Posterior cingulate gyrus (tissue), 11 donors: ENCODE measurements around the gene ARX.

Experiments used
- DNase-seq, 10 donors: peaks; one replicate each; pipeline versions ENCODE4 v3.0.0 to v3.0.0-alpha.2; 2020 to 2021; ENCODE audit warnings: mixed read lengths in 3 of 10
- intact Hi-C: fragments of 100-400 bp; cut with DNase I; formaldehyde crosslinking; loops from one replicate; pipeline ENCODE4 v1.15.1; 2023

Gene ARX

DNA sequence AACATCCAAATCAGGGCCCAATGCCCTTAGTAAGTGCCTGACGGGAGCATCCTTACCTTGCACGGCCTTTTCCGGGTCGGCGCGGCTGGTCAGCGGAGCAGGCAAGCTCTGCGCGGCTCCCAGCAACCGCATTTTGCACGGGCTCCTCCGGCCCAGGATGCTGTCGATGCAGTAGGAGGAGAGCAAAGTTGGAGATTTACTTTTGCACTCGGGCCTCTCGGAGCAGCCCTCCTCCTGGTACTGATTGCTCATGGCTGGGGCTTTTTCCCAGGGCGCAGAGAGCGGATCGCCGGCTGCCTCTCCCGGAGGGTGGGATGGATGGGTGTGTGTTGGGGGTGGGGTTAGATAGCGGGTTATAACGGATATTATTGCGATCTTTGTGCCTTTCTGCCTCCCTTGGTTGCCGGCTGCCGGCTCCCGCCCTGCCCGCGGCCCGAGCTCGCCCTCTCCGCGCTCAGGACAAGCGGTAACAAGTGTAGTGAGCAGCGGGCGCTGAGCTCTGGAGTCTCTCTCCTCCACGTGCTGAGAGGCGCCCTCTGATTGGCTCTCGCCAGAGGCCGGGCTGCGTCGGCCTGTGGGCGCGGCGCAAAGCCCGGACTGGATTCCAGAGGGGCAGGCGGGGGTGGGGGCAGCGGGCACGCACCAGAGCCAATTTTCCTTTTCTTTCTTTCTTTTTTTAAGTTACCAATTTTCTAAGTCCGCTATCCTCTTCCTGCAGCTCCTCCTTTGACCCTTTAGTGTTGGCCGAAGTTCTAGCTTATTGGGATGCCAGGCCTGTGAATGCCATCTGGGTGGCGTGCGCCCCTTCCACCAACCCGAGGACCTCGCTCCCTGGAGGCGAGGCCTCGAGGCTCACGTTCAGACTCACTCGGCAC is at the start of gene ARX:
Gene ARX, minus strand, starts transcription at position 480 of the 875 bp plus-strand sequence. Its CDS starts 228 bp downstream, at position 252.
- peak; percentile 54 to 95 (median 66) for DNase-seq
- intact Hi-C loops: no loop called here

DNA sequence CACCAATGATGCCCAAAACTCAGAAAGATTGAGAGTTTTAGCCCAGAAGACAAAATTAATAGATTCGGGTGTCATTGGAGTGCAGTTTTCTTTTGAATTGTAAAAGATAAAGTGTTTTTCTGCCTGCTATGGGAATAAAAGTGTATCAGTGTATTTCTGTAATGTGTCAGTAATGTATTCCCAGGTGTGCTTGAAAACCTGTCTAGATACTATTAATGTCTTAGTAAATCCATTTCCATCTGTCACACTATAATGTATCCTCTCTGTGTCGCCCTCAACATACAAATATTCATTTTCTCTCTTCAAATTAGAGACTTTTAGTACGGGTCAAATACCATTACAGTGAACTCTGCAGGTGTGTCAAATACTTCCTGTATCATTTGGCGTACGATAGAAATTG is 43.5 kb upstream of the ARX start:
- intact Hi-C loops: no loop called here
- DNase-seq: no peak

DNA sequence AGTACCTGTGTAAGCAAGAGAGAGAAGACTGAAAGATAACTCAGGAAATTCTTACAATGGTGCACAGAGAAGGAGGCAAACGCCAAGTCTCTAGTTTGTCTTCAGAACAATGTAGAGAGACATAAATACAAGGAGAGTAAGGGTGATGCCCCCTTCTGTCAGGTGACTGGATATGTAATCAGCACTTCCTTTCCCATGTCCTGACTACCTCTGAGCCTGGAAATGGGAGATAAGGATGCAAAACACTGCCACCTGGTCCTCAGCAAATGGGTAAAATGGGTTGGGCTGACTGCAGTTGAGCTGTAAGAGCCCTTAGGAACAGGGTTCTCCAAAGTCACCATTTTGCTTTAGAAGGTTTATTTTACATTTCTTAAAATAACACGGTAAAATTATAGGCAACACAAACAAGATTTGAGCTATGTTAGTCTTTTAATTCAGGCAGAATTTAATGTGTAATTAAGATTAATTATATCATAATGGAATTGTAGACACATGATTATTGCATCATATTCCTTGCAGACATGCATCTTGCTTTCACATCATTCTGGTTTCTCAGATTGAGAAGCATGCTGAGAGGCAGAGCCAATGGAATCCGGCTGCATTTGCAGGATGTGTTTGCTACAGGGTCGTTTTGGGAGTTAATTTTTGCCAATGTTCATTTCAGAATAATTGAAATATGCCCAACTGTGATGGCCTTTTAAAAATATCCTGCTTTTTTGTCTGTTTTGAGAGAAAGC is 37.2 kb upstream of the ARX start:
- intact Hi-C loops: no loop called here
- no peak for DNase-seq

DNA sequence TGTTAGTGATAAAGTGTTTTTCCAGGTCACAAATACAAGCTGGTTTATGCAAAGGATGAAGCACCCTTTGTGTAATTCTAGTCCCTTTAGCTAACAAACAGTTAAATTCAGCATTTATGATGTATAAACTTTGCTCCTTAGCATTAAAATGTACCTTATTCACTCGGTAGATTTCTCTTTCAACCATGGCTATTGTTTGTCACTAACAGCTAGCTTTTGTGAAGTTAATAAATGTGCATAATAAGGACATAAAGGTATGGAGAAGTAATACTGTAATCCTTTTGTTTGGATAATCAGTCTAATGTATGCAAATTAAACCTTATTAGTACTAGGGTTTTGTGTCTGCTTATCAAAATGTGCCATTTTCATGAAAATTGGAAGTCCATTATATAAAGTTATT is 34.2 kb upstream of the ARX start:
- intact Hi-C loops: no loop called here
- DNase-seq: no peak

DNA sequence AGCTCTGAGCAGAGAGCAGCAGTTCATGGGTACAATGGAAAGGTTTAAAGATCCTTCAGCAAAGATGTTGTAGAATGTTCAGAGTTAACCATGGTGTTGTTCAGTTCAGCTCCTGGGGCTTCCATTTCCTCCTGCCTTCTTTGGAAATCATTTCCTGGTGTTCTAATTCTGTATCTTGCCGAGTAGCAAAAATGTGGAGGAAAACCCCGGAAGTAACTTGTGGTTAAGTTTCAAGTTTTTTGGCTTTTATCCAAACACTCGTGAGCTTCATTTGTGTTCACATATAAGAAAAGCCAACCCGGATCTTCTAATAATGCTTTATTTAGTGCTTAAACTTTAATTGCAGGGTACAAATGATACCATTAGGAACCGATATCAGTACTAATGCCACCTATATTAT is 33.6 kb upstream of the ARX start:
- intact Hi-C loops: no loop called here

DNA sequence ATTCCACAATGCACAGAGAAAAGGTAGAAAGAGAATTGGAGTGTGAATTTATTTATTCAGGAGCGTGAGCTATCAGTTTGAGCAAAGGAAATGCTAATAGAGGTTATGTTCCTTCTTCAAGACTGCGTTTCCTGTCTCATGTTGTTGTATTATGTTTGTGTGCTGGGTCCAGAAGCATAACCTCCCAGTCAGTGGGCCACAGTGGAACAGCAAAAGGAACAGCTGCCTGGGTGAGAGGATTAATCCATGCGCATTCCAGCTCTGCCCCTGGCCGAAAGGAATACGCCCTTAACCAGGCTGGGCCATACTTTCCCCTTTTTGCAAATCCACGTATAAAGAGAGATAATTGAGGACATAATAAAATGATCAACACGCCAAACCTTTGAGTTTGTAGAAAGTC is 32.4 kb upstream of the ARX start:
- DNase-seq: no peak

More for the DNA sequence above, 33.6 kb upstream of the ARX start:
- DNase-seq: no peak

DNA sequence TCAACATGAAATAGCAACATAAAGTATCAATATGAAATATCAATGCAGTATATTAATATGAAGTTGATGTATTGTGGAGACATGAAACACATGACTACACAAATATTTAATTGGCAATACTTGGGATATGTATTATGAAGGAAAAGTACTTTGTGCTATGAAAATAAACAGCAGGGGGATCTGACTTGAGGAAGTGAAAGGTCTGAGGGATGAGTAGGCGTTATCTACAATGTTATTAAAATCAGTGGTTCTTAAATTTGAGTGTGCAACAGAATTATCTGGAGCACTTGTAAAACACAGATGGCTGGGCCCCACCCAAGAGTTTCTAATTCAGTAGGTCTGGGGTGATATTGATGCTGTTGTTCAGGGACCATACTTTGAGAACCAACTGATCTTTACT is 27.4 kb upstream of the ARX start:
- intact Hi-C loops: no loop called here

More for the DNA sequence above, 32.4 kb upstream of the ARX start:
- intact Hi-C loops: no loop called here

DNA sequence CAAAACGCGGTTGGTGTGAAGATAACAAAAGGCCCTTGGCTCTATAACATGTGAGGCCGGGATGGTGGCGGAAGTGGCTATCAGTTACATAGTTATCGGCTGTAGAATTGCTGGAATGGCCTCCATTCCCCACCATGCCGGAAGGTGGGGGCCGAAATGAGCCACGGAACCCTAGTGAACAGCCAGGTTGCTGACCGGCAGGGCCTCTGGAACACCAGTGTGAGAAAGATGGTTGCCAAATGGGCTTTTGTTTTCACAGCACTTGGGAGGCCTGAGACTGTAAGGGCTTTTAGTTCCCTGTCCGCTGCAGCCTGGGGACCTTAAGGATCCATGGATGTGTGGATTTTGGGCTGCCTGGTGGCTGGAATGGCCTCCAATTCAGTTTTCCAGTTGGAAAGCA is 23.3 kb upstream of the ARX start:
- intact Hi-C loops: loop anchor here (10.0 kb wide), 1 partner anchor 106 kb away; no protein-coding TSS in a partner anchor

More for the DNA sequence above, 27.4 kb upstream of the ARX start:
- no peak for DNase-seq

DNA sequence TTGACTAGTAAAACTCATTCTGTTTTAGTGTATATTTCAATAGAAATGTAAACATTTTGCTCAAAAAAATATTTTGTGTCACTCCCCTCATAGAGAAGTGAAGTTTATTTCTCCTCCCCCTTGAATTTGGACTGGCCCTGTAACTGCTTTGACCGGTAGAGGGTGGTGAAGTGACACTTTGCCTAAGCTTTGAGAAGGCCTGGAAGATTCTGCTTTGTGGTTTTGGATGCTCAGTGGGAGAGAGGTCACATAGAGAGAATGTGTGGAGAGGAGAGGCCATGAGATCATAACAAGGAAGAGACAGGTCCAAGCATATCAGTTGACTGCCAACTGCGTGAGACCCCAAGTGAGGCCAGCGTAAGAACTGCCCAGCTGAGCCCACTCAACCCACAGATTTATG is 19.1 kb upstream of the ARX start:
- no peak for DNase-seq
- intact Hi-C loops: loop anchor here (10.0 kb wide), 1 partner anchor 110 kb away; no protein-coding TSS in a partner anchor

More for the DNA sequence above, 23.3 kb upstream of the ARX start:
- DNase-seq: no peak

DNA sequence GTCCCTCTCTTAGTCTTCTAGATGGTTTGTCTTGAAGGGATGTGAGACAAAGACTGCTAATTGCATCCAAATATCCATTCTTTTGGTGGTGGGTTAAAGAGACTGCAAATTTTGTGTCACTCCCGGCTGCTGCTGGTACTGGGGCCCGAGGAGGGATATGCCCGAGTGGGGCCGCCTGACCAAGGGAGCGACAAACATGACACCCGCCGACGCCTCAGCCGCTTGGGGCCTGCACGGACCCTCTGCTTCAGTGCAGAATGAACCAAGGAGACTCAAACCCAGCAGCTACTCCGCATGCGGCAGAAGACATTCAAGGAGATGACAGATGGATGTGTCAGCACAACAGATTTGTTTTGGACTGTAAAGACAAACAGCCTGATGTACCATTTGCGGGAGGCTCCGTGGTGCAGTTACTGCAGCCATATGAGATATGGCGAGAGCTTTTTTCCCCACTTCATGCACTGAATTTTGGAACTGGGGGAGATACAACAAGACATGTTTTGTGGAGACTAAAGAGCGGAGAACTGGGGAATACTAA is 13.6 kb upstream of the ARX start:
- intact Hi-C loops: no loop called here
- DNase-seq: peak in 1 of 10 donors; percentile 84

DNA sequence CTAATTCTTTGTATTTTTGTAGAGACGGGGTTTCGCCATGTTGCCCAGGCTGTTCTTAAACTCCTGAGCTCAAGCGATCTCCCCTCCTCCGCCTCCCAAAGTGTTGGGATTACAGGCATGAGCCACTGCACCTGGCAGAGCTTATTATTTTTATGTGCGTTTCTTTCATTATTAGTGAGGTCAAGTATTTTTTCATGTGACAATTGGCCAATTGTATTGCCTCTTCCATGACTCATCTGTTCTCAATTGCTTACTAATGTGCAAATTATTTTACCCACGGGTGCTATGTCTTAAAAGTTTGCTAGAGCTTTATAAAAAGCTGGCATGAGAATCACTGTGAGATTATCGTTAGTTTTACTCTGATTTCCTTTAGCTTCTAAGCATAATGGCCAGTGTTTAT is 13.0 kb upstream of the ARX start:
- no peak for DNase-seq
- intact Hi-C loops: no loop called here

DNA sequence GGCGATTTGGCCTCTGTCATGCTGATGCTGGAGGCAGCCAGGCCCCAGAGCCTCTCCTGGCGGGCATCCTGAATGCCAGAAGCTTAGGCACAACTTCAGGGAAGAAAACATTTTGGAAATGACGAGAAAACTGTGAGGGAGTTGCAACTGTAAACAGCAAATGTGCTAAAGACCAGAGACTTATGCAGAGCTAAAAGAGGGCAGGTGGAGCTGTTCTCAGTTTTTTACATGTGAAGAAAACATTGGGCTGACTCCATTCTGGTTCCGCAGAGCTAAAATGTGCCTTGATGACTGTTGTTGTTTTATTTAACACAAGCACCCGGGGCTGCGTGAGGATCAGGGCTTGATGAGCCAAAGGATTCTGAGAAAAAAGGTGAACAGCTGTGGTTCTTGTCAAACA is 10.8 kb upstream of the ARX start:
- intact Hi-C loops: no loop called here
- DNase-seq: no peak

DNA sequence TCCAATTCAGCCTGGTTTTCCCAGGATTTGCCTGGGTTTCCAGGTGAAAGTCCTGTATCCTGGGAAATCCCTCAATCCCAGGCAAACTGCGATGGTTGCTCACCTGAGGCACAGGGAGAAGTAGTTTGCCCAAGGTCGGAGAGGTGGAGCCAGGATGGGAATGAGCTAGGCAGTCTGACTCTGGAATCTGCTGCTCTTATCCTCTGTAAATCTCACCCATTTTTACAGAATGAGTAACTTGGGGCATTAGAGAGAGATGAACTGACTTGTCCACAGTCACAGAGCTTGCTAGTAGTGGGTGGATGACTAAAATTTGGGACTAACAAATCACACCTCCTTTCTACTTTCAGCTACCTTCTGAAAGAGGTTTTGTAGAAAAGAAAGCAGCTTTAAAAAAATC is 9.8 kb upstream of the ARX start:
- intact Hi-C loops: no loop called here
- DNase-seq: no peak

DNA sequence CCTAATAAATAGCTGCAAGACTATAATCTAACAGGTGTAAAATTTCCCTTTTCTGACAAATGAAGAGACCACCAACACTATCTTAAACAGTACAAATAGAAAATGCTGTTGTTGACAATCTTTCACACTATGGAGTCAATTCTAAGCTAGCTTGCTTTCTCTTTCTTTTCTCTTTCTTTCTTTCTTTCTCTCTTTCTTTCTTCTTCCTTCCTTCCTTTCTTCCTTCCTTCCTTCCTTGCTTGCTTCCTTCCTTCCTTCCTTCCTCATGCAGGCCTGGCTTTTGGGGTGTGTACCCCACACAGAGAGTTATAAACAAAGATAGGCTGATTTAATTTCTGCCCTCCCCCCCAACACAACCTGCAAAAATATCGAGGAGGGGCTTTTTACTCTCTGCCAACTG is 8.1 kb upstream of the ARX start:
- no peak for DNase-seq
- intact Hi-C loops: no loop called here

DNA sequence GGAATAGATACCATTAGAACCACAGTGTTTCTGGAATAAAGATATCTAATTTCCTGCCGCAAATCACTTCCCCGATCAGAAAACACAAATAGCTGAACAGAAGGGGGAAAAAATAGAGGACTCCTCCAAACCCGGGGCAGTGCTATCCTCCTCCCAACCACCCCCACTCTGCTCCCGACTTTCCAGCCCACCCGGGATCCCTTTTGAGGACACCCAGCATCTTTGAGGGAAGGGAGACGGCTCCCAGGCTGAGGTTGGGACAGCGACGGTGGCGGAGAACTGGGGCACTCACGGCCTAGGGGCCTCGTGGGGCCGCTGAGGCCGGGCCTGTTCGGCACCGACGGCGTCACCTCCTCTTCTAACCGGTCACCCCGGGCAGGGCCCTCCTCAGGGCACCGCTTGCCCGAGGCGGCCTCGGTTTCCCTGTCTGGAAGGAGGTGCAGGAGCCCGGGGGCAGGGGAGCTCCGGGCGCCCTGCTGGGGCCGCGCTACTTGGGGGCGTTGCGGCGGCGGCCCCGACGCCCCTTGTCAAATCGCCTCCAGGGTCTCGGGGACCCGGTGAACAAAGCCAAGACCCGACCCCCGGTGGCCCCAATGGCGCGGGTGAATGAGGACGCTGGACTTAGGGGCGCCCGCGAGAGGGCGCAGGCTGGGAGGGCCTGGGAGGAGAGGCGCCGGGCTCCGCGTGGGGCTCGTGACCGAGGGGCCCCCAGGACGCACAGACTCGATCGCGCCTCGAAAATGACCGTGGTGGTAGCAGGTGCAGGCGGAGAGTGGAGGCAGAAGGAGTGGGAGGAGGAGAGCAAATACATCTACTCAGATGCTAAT is 6.9 kb upstream of the ARX start:
- intact Hi-C loops: no loop called here
- DNase-seq: peak in 1 of 10 donors; percentile 77

DNA sequence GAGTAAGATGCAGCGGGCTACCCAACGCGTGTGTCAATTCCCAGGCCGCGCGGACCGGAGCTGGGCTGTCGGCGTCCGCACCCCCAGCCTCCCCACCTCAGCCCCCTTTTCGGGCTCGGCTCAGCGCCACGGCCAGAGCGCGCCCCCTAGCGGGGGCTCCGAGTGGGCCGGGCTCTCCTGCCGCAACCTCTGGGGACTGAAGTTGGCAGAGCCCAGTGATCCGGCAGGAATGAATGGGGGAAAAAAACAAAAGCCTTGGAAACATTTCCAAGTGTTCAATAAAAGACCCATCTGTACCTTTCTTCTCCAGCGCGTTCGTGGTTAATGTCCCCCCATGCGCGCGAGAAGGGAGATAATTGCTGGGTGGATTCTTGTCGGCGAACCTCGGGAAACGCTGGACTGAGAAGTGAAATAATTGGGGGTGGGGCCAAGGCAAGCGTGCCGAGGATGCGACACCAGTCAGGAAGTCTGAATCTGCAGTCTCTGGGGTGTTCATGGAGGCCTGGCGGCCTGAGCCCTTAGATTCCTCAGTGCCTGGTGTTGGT is 5.2 kb upstream of the ARX start:
- peak in 1 of 10 donors; percentile 76 for DNase-seq
- intact Hi-C loops: no loop called here

DNA sequence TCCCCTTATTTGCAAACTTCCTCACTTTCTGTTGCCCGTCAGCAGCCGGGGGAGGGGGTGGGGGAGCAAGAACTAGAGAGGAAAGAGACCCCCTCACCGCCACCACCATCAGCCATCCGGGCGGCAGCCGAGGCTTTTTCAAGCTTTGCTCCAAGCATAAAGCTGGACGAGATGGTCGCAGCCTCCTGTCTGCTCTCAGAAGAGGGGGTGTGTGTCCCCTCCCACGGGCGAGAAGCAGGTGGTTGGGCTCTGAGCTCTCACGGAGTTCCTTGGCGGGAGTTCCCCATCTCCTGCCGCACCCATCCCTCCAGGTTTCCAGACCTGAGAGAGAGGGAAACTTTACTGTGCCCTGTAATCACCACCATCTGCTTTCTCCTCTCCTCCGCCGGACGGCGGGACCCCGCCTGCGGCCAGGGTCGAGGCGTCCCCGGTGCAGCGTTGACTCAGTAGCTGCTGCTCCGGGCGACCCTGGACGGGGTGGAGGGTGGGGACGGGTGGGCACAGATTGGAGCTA is 4.7 kb upstream of the ARX start:
- DNase-seq: no peak
- intact Hi-C loops: no loop called here

DNA sequence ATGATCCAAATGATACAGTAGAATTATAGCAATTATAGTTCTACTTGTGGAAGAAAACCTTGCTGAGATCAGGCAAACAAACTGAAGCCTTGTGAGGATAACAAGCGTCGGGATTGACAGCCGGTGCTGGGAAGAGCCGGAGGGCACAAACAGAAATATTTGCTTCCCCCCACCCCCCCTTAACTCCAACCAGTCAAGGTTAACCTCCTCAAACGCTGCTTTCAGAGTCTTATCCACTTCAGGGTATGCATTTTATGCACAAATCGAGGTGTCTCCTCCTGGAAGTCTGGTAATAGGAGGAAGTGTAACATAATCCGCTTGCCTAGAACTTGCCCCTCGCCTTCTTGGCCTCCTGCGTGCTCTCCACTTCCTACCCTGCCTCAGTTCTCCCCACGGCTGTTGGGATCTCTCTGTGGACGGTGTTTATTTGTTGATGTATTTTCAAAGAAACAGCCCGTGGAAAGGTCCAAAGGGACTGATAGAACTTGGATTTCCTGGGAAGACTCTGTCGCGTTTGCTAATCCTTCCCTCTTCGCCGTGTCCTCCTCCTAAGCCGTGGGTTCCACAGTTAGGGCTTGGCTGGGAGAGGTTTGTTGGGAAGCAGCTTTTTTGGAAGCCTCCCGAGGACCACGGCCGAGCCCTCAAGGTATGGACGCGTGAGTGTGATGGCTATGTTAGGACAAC is 4.1 kb upstream of the ARX start:
- no peak for DNase-seq
- intact Hi-C loops: no loop called here

DNA sequence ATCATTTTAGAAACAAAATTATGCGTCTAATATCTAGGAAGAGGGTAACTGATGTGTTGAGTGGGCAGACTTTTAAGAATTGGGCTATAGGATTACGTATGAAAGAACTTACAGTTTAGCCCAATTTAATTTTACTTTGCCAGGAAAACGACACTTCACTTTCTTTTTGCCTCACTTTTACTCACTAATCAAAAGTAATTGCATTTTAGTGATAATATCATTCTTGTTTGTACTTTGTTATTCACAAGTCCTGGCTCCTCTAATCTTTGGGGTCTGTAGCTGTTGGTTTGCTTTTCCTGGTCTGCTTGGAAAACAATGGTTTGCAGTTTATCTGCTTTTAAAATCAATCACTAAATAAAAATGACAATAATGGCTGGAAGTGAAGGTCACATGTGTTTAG is 2.9 kb upstream of the ARX start:
- intact Hi-C loops: no loop called here
- no peak for DNase-seq
